Right lobe of liver (tissue), 6 donors: ENCODE results near the gene KCNQ1. TPM values are rescaled to one million over a fixed set of nuclear protein-coding genes. Genes with fewer than 3 reads are reported as not detected.
A peak's percentile ranks its signal among the peaks of the same experiment; 100 is the strongest.

ENCODE experiments used
- ATAC-seq, 4 donors: fragments of 200-7000 bp; cut with Tn5 transposase; one replicate each; pipeline ENCODE4 v1.9.1; 2020; ENCODE audit warnings: mild to moderate bottlenecking in 4 of 4, moderate library complexity in 4 of 4
- DNase-seq, 3 donors: peaks; one replicate each; pipeline ENCODE4 v3.0.0-alpha.2; 2020
- H3K27ac ChIP-seq, 3 donors: fragments of 200-600 bp; one replicate each; pipeline ENCODE4 v1.8.0; 2022
- H3K27me3 ChIP-seq, 2 donors: fragments of 200-600 bp; one replicate each; pipeline ENCODE4 v1.8.0; 2022
- H3K36me3 ChIP-seq, 4 donors: fragments of 200-600 bp; sonication (generic) in 1 of 4; one replicate each; pipeline versions ENCODE4 v1.5.1 to v1.8.0; 2017 to 2022; ENCODE audit warnings: control low read depth in 1 of 4
- H3K4me1 ChIP-seq, 4 donors: fragments of 200-600 bp; sonication (generic) in 1 of 4; one replicate each; pipeline versions ENCODE4 v1.5.1 to v1.8.0; 2017 to 2022; ENCODE audit warnings: control low read depth in 1 of 4
- H3K4me3 ChIP-seq, 3 donors: fragments of 200-600 bp; one replicate each; pipeline ENCODE4 v1.8.0; 2022
- H3K9me3 ChIP-seq, 4 donors: fragments of 200-600 bp; sonication (generic) in 1 of 4; one replicate each; pipeline versions ENCODE4 v1.5.1 to v1.8.0; 2017 to 2022; ENCODE audit warnings: control low read depth in 1 of 4
- CTCF ChIP-seq, 4 donors: fragments of 200-600 bp in 3 of 4; fragments of 450-650 bp in 1 of 4; IDR thresholded peaks; one replicate each; pipeline versions ENCODE4 v1.5.1 to v1.8.0; 2016 to 2022; ENCODE audit warnings: antibody characterized with exemption in 4 of 4, mild to moderate bottlenecking in 2 of 4
- POLR2A ChIP-seq: fragments of 450-650 bp; IDR thresholded peaks from one replicate; pipeline ENCODE4 v1.6.1; 2017; ENCODE audit warnings: antibody characterized with exemption, mild to moderate bottlenecking
- WGBS: methylation state at CpG from one replicate; pipeline ENCODE4 v1.1.6; 2018; ENCODE audit warnings: low coverage, low lambda C conversion rate; ENCODE audit not compliant: insufficient coverage; ENCODE audit errors: missing lambda C conversion rate; 5-methylcytosine and 5-hydroxymethylcytosine counted together
- intact Hi-C, 2 donors: fragments of 100-400 bp; cut with DNase I; formaldehyde crosslinking; loops; one replicate each; pipeline versions ENCODE4 v1.11.2 to v1.14.1; 2022
- total RNA-seq, 6 experiments: library from RNA; depleted of rRNA in 2 of 6; stranded (reverse); fragments of >200 nt in 2 of 6; fragmentation: NEBNext Ultra II Directional in 3 of 6; extraction: Animal tissue kit (Norgen Biotek cat#: 25700) in 3 of 6; gene quantifications; one replicate each; pipeline versions ENCODE4 v1.1.0 to v1.2.4, GENCODE V29; 2016 to 2023
- donor health status: DM: no; HTN: yes; CAD: no.
- donor health status: DM: no; HTN: no; CAD: no.
- donor health status: DM: no; HTN: no; CAD: no.
- donor health status: DM: no; HTN: yes; CAD: no.
- donor health status: DM: no; HTN: yes; CAD: no.

The KCNQ1 gene
- total RNA-seq, 6 experiments from 2014 or later: 0.61 to 2.4 (median 1.8) TPM

GRCh38 chr11:2831781-2832532 is 387.1 kb downstream of the KCNQ1 start:
- Histone ChIP-seq H3K27ac (no peak overlapping the region), H3K36me3 (no peaks in the 10 kb centered on the region), H3K9me3 (no peaks in the 10 kb centered on the region), H3K4me3 (no peak overlapping the region), H3K27me3 (no peaks in the 10 kb centered on the region), H3K4me1 (no peaks in the 10 kb centered on the region)
- 88% methylated on average over 1 of the region's 14 CpGs for WGBS
- ATAC-seq: no peak
- no peak for TF ChIP-seq POLR2A
- TF ChIP-seq CTCF (IDR thresholded peaks at IDR 0.05): no peak
- intact Hi-C loops: no loop called here
- peak in 1 of 3 donors; percentile 42 for DNase-seq

GRCh38 chr11:2832533-2833020 is 387.8 kb downstream of the KCNQ1 start:
- WGBS: no CpG with 5 or more reads among the region's 8 CpGs
- no peaks in the 10 kb centered on the region for H3K27me3 ChIP-seq
- no peaks in the 10 kb centered on the region for H3K9me3 ChIP-seq
- ATAC-seq (no peak), DNase-seq (peak in 1 of 3 donors; percentile 35)
- no peaks in the 10 kb centered on the region for H3K4me1 ChIP-seq
- no peak overlapping the region for H3K27ac ChIP-seq
- TF ChIP-seq CTCF (IDR thresholded peaks at IDR 0.05) (no peak), POLR2A (no peak)
- H3K4me3 ChIP-seq: no peak overlapping the region
- intact Hi-C loops: no loop called here
- no peaks in the 10 kb centered on the region for H3K36me3 ChIP-seq

DNA sequence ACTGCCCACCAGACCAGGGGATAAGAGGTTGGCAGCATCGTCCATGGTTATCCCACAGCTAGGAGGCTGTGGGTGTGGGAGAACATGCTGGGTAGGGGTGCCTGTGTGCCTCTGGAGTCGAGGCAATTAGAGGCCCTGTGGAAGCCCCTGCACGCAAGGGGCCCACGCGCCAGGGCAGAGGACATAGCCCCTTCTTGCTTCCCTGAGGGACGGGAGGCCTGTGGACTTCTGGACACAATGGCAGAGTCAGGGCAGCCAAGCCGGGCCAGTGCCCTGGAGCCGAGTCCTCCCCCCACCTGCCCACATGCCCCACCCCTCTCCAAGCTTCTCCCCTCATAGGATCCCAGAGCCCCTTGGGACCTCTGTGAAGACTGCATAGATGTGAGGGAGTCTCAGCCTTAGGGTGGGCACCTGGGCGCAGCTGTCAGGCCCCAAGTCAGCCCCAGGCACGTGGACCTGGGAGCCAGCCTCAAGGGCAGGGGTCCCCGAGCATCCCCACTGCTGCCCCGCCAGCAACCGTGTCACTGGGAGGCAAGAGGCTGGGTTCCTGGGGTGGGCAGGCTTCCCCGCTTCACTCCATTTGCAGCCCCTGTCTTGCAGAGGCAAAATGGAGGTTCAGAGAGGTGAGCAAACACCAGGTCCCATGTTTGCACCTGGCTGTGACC is 388.4 kb downstream of the KCNQ1 start:
- no peak for TF ChIP-seq POLR2A
- TF ChIP-seq CTCF (IDR thresholded peaks at IDR 0.05): no peak
- DNase-seq (no peak), ATAC-seq (no peak)
- no peaks in the 10 kb centered on the region for H3K4me1 ChIP-seq
- H3K9me3 ChIP-seq: no peaks in the 10 kb centered on the region
- H3K36me3 ChIP-seq: no peaks in the 10 kb centered on the region
- H3K27ac ChIP-seq: no peak overlapping the region
- H3K27me3 ChIP-seq: no peaks in the 10 kb centered on the region
- H3K4me3 ChIP-seq: no peak overlapping the region
- WGBS: no CpG with 5 or more reads among the region's 14 CpGs
- intact Hi-C loops: no loop called here

- WGBS: 85% methylated on average over 5 of the region's 19 CpGs
These were observed 389.1 kb downstream of the KCNQ1 start for GRCh38 chr11:2833716-2834502.

More at GRCh38 chr11:2833716-2834502, 389.1 kb downstream of the KCNQ1 start:
- H3K9me3 ChIP-seq: no peaks in the 10 kb centered on the region
- no peaks in the 10 kb centered on the region for H3K4me1 ChIP-seq
- no peaks in the 10 kb centered on the region for H3K36me3 ChIP-seq
- H3K27ac ChIP-seq: no peak overlapping the region
- no peak overlapping the region for H3K4me3 ChIP-seq
- no peak for DNase-seq
- H3K27me3 ChIP-seq: no peaks in the 10 kb centered on the region
- ATAC-seq: no peak
- intact Hi-C loops: no loop called here
- TF ChIP-seq CTCF (IDR thresholded peaks at IDR 0.05) (no peak), POLR2A (no peak)
